ENCODE measurements around the gene HECW1. TPM values are rescaled to one million over a fixed set of nuclear protein-coding genes. Genes with fewer than 3 reads are reported as not detected.

HECW1 gene
- total RNA-seq, 1 experiment from 2014 or later = not detected

- no peak for DNase-seq (ENCODE audit: low spot score)
Measured at GRCh38 chr7:43363035-43363791, 250.8 kb downstream of the HECW1 start.

- no peak for DNase-seq (ENCODE audit: low spot score)
Measured at GRCh38 chr7:43364391-43364790, 251.9 kb downstream of the HECW1 start.

- DNase-seq (ENCODE audit: low spot score) = no peak
Measured at GRCh38 chr7:43372676-43373355, 260.4 kb downstream of the HECW1 start.

DNA sequence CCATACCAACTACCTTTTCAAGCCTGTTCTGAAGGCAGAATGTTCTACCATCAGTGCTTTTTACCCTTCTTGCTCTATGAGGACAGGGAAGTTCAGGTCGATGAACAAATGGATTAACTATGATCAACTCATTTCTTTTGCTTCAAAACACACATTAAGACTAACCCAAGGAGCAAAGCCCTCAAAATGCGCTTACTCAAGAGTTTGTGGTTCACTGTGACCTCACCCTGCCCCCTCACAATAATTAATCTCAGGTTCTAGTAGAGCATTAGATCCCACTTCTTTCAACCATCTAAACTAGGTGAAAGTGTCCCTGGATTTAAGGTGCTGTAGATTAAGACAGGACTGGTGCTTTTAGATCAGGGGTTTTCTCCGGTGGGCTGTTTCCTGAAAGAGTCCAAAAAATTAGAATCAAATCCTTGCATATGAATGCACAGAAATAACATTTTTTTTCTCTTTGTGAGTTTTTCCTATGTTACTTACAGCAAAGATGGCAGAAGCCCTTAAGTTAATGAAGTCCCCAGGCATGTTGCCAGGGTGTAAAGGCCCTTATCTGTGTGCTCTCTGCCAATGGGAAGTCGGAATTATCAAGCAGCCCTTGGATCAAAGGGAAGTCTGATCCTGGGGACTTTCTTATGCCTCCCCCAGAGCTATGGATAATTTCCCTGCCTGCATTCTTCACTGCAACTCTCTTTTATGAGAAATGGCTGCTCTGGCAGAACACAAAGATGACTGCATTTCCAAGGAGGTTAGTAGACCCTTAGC, 264.9 kb downstream of the HECW1 start:
- DNase-seq (ENCODE audit: low spot score) = no peak

DNA sequence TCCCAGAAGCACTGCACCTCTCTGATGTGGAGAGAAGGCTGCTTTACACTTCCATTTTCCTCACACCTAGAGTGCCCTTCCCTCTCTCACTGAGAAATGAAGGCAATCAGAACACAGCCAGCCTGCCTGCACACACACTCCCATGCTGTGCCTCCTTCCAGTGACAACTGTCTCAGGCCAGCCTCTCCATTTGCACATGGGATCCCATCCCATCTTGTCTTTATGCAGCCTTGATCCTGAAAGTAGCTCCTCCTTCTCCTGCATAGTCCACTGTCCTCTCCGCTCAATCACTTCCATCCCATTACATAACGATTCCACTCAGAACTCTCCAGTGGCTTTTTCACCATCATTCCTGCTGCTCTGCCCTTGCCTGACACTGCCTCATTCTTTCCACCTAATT, 266.8 kb downstream of the HECW1 start:
- DNase-seq (ENCODE audit: low spot score) = no peak

GRCh38 chr7:43384616-43385308, 272.3 kb downstream of the HECW1 start:
- DNase-seq (ENCODE audit: low spot score) = no peak

GRCh38 chr7:43385309-43385680, 272.8 kb downstream of the HECW1 start:
- no peak for DNase-seq (ENCODE audit: low spot score)

DNA sequence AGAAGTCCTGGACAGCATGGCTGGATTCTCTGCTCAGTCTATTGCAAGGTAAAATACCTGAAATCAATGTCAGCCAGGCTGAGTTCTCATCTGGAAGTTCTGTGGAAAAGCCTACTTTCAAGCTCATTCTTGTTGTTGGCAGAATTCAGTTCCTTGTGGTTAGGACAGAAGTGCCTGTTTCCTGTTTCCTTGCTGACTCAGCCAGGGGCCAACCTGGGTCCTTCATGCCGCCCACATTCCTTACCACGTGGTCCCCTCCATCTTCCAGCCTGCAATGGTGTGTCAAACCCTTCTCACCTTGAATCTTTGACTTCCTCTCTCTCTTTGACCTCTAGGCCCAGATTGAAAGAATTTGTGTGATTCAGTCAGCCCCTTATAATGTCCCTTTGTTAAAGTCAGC, 273.4 kb downstream of the HECW1 start:
- DNase-seq (ENCODE audit: low spot score) = no peak

- DNase-seq (ENCODE audit: low spot score) = no peak
Measured at GRCh38 chr7:43387932-43388331, 275.5 kb downstream of the HECW1 start.

DNA sequence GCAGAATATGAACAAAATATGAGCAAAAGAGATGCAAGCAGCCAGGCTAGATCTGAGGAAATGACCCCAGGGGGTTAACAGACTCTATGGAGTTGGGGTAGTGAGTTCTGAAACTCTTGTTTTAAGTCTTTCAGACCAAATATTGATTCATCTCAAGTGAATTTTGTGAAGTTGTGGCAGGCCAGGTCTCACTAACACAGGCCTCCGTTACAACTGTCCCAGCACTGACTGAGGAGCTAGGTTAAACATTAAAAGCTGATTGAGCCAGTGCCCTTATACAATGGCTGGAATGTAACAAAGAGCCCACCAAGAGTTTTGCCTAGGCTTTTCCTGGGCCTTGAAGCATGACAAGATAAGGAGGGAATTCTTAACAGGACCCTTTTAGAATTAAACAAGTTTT, 278.1 kb downstream of the HECW1 start:
- no peak for DNase-seq (ENCODE audit: low spot score)

DNA sequence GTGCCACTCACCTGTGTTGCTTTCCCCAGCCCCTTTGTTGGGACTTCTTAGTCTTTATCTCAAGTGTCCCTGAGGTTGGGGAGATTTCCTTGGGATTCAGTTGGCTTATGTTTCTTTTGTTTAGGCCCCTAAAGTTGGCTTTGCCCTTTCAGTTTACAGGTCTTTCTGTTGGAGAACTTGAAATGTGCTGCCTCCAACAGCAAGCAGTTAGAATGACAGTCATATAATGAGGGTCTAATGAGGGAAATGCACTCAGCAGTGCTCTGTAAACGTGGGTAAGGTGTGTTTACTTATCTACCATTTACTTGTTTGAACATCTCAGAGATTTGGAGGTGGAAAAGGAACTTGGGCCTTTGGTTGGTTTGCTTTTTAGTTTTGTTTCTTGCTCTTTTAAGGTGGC, 279.1 kb downstream of the HECW1 start:
- no peak for DNase-seq (ENCODE audit: low spot score)

DNA sequence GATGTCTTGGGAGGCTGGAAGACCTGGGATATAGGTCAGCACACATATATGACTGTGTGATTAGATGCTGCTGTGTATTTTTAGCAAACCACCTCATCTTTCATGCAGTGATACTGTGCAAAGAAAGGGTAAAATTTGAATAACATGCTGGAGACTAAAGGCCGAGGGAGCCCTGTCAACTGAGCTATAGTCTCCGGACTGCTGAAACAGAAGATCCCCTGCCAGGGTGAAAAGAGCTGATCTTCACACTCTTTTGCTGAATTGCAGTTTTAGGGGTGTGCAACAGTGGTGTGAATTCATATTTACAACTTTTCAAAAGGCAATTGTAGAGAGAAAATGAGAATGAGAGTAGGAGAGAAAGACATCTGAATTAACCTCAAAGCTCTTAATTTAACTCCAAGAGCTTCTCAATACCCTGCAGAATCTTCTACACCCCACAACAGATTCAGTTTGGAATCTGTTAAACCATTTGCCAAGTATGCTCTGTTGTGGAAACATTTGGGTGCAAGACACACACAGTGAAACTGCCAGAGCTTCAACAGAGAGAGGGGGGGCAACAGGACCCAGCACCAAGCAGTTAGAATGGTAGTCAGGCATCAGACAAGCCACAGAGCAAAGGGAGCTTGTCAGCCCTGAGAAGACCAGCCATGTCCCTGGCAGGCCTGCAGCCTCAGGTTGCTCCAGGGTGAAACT, 280.3 kb downstream of the HECW1 start:
- no peak for DNase-seq (ENCODE audit: low spot score)

DNA sequence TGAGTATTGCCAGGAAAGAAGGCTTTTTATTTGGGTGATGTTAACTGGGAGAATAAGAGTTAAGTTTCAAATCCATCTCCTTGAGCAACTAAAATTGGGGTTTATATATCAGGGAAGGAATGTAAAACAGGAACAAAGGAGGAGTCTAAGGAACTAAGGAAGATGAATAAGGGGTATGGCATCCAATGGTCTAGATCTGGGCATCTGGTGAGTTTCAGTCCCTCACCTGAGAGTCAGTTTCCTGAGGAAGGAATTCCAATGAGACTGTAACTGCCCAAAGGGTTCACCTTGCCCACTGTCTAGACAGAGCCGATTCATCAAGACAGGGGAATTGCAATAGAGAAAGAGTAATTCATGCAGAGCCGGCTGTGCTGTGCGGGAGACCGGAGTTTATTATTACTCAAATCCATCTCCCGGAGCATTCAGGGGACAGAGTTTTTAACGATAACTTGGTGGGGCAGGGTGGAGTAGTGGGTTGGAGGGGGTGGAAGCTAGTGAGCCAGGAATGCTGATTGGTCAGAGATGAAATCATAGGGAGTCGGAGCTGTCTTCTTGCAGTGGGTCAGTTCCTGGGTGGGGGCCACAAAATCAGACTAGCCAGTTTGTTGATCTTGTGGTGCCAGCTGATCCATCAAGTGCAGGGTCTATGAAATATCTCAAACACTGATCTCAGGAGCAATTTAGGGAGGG, 282.1 kb downstream of the HECW1 start:
- no peak for DNase-seq (ENCODE audit: low spot score)

GRCh38 chr7:43395351-43395750, 282.9 kb downstream of the HECW1 start:
- DNase-seq (ENCODE audit: low spot score) = no peak

GRCh38 chr7:43396187-43396740, 283.8 kb downstream of the HECW1 start:
- DNase-seq (ENCODE audit: low spot score) = no peak

DNA sequence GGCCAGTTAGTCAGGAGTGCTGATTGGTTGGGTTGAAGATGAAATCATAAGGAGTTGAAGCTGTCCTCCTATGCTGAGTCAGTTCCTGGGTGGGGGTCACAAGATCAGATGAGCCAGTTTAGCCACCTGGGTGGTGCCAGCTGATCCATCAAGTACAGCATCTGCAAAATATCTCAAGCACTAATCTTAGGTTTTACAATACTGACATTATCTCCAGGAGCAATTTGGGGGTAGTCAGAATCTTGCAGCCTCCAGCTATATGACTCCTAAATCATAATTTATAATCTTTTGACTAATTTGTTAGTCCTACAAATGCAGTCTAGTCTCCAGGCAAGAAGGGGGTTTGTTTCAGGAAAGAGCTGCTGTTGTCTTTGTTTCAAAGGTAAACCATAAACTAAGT, 286.4 kb downstream of the HECW1 start:
- no peak for DNase-seq (ENCODE audit: low spot score)

DNA sequence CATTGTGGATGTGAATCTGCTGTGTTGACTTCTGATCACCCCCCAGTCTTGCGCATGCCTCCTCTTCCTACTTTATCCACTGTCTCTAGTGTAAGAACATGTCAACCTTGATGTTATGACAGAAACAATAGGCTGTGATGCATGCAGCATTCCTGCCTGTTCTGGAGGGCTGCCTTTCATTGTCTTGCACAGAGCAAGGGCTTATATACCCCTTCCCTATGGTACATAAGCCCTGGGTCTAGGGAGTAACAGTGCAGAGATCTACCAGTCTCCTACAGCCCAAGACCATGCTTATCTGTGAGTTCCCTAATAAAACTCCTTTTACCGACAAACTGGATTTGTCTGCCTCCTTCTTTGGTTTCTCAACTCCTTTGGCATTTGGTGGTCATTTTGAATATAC, 293.5 kb downstream of the HECW1 start:
- no peak for DNase-seq (ENCODE audit: low spot score)

GRCh38 chr7:43406961-43407360, 294.5 kb downstream of the HECW1 start:
- no peak for DNase-seq (ENCODE audit: low spot score)

DNA sequence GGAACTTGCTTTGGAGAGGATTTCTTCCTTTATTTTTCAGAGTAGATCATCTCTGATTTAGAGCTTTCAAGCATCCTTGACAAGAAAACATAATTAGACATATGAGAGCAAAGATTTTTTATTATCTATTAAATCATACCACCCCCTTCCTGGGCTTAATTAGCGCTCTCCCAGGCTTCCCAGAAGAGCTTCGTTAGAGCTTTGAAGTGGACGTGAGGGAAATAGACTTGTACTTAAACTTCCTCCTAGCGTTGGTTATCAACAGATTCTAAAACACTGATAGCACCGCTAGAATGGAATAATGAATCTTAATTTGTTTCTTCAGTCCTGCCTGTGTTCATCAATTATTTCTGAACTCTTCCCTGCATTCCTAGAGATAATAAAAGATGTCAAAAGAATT, 296.5 kb downstream of the HECW1 start:
- DNase-seq (ENCODE audit: low spot score) = no peak

- no peak for DNase-seq (ENCODE audit: low spot score)
Measured at GRCh38 chr7:43417455-43417854, 305.0 kb downstream of the HECW1 start.

- DNase-seq (ENCODE audit: low spot score) = no peak
Measured at GRCh38 chr7:43430411-43430810, 318.0 kb downstream of the HECW1 start.
